K562 (cell line): Measurements from ENCODE around the gene BCL2L13. TPM values are rescaled to one million over a fixed set of nuclear protein-coding genes. Genes with fewer than 3 reads are reported as not detected.

ENCODE experiments used
- BHLHE40 ChIP-seq: IDR thresholded peaks from 2 replicates; pipeline ENCODE4 v1.6.1; 2011; ENCODE audit warnings: low read length, improper control_type of control experiment
- ID3 ChIP-seq, 2 experiments: fragments of 250-450 bp in 1 of 2; fragments of 450-650 bp in 1 of 2; sonication (Bioruptor Pico) in 1 of 2; IDR thresholded peaks; 2 replicates each; pipeline versions ENCODE4 v1.6.1 to v1.8.0; 2016 to 2021; ENCODE audit warnings: mild to moderate bottlenecking in 2 of 2, moderate library complexity in 2 of 2, missing compliant biosample characterization in 1 of 2, missing genetic modification characterization in 1 of 2
- KDM4B ChIP-seq, 2 experiments: fragments of 450-650 bp in 1 of 2; sonication (generic) in 1 of 2; IDR thresholded peaks; 2 replicates each; pipeline ENCODE4 v1.6.1; 2016 to 2017; ENCODE audit warnings: borderline replicate concordance in 2 of 2, antibody characterized with exemption in 1 of 2, low read depth in 1 of 2, mild to moderate bottlenecking in 1 of 2
- MAFF ChIP-seq: IDR thresholded peaks from 2 replicates; pipeline ENCODE4 v1.6.1; 2012; ENCODE audit warnings: low read length, improper control_type of control experiment
- PHF20 ChIP-seq: fragments of 450-650 bp; IDR thresholded peaks from 2 replicates; pipeline ENCODE4 v1.6.1; 2018; ENCODE audit not compliant: partially characterized antibody
- RCOR1 ChIP-seq, 2 experiments: IDR thresholded peaks; 2 replicates each; pipeline ENCODE4 v1.6.1; 2012; ENCODE audit warnings: low read depth in 2 of 2, low read length in 2 of 2, borderline replicate concordance in 1 of 2, improper control_type of control experiment in 1 of 2
- ZBTB40 ChIP-seq, 2 experiments: fragments of 450-650 bp in 1 of 2; sonication (generic) in 1 of 2; formaldehyde crosslinking in 1 of 2; IDR thresholded peaks; 2 replicates each; pipeline versions ENCODE4 v1.7.1 to v1.9.0; 2016 to 2022; ENCODE audit warnings: inconsistent platforms in 1 of 2, mild to moderate bottlenecking in 1 of 2, missing genetic modification reagents in 1 of 2
- ZBTB49 ChIP-seq: sonication (generic); formaldehyde crosslinking; IDR thresholded peaks from 2 replicates; pipeline ENCODE4 v1.8.0; 2022; ENCODE audit warnings: missing genetic modification reagents, mild to moderate bottlenecking, borderline replicate concordance
- ZC3H4 ChIP-seq: sonication (generic); formaldehyde crosslinking; IDR thresholded peaks from 2 replicates; pipeline ENCODE4 v1.9.0; 2021; ENCODE audit warnings: missing genetic modification reagents, borderline replicate concordance
- ZNF12 ChIP-seq: sonication (generic); formaldehyde crosslinking; IDR thresholded peaks from 2 replicates; pipeline ENCODE4 v1.4.0; 2020; ENCODE audit warnings: mild to moderate bottlenecking, missing genetic modification reagents
- ZNF449 ChIP-seq: fragments of 250-450 bp; sonication (Bioruptor Pico); IDR thresholded peaks from 2 replicates; pipeline ENCODE4 v1.8.0; 2022; ENCODE audit warnings: moderate library complexity, mild to moderate bottlenecking, inconsistent platforms
- ZNF644 ChIP-seq: fragments of 200-800 bp; sonication (Bioruptor generic); IDR thresholded peaks from 2 replicates; pipeline ENCODE4 v1.6.1; 2016; ENCODE audit warnings: low read depth, missing genetic modification characterization, missing compliant biosample characterization
- polyA plus RNA-seq, 8 experiments: library from polyadenylated mRNA; depleted of rRNA in 4 of 8; stranded (reverse) in 5 of 8; unstranded in 3 of 8; fragments of >200 nt; fragmentation: Nextera tagmentation in 2 of 8; fragmentation: Illumina TruSeq in 1 of 8; extraction: Ambion mirVana in 2 of 8; extraction: Trizol in 1 of 8; gene quantifications; 2 replicates each; pipeline versions ENCODE4 v1.2.1 to v1.2.3, GENCODE V29; 2011 to 2014; ENCODE audit warnings: inconsistent platforms in 1 of 8, missing spikeins in 1 of 8
- total RNA-seq, 7 experiments: library from RNA; depleted of rRNA in 6 of 7; stranded (reverse); fragments of >200 nt in 6 of 7; fragmentation: Illumina TruSeq in 2 of 7; extraction: Trizol in 2 of 7; gene quantifications; 2 replicates each; pipeline versions ENCODE4 v1.2.1 to v1.2.3, GENCODE V29; 2011 to 2021; ENCODE audit warnings: low replicate concordance in 1 of 7

Gene BCL2L13
- total and polyA plus RNA-seq, 9 of the 15 experiments (the other 6 are each of a cell fraction or from before 2014, with no cell fraction given), result 41.5 to 63.4 (median 56.5) TPM

- TF ChIP-seq ZBTB40 (IDR thresholded peaks at IDR 0.05), result peak; percentile 95
- no peak for TF ChIP-seq ZBTB40 (CRISPR knock-in tag; IDR thresholded peaks at IDR 0.05)
- no peak; a peak in 2 of 4 replicates for TF ChIP-seq RCOR1 (IDR thresholded peaks at IDR 0.05; ENCODE audit: borderline replicate concordance in 1 of 2, low read depth in 2 of 2, low read length in 2 of 2)
- TF ChIP-seq PHF20, result peak; percentile 94
- TF ChIP-seq ID3 (CRISPR knock-in tag; IDR thresholded peaks at IDR 0.05), result no peak
- TF ChIP-seq ID3 (tag; IDR thresholded peaks at IDR 0.05), result no peak
- no peak for TF ChIP-seq ZNF449 (CRISPR knock-in tag)
- TF ChIP-seq ZBTB49 (CRISPR knock-in tag), result no peak
- peak; percentile 88 for TF ChIP-seq BHLHE40
- no peak for TF ChIP-seq MAFF
- TF ChIP-seq ZNF644 (tag), result no peak
- TF ChIP-seq KDM4B (IDR thresholded peaks at IDR 0.05; ENCODE audit: borderline replicate concordance in 2 of 2, low read depth in 1 of 2), result no peak
- no peak for TF ChIP-seq ZC3H4 (CRISPR knock-in tag)
- TF ChIP-seq ZNF12 (CRISPR knock-in tag), result no peak
Observed at GRCh38 chr22:17628406-17629172, 10.0 kb upstream of the BCL2L13 start, which contains the start of gene ATP6V1E1 (continued).
